HG03439 (cell line): ENCODE results near the gene EXOC8.

Source experiments
- ATAC-seq: cut with Tn5 transposase; IDR thresholded peaks from one replicate; pipeline ENCODE4 v1.9.1; 2021; ENCODE audit warnings: mild to moderate bottlenecking, moderate library complexity; ENCODE audit not compliant: unreplicated experiment

EXOC8 gene, protein sequence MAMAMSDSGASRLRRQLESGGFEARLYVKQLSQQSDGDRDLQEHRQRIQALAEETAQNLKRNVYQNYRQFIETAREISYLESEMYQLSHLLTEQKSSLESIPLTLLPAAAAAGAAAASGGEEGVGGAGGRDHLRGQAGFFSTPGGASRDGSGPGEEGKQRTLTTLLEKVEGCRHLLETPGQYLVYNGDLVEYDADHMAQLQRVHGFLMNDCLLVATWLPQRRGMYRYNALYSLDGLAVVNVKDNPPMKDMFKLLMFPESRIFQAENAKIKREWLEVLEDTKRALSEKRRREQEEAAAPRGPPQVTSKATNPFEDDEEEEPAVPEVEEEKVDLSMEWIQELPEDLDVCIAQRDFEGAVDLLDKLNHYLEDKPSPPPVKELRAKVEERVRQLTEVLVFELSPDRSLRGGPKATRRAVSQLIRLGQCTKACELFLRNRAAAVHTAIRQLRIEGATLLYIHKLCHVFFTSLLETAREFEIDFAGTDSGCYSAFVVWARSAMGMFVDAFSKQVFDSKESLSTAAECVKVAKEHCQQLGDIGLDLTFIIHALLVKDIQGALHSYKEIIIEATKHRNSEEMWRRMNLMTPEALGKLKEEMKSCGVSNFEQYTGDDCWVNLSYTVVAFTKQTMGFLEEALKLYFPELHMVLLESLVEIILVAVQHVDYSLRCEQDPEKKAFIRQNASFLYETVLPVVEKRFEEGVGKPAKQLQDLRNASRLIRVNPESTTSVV

DNA sequence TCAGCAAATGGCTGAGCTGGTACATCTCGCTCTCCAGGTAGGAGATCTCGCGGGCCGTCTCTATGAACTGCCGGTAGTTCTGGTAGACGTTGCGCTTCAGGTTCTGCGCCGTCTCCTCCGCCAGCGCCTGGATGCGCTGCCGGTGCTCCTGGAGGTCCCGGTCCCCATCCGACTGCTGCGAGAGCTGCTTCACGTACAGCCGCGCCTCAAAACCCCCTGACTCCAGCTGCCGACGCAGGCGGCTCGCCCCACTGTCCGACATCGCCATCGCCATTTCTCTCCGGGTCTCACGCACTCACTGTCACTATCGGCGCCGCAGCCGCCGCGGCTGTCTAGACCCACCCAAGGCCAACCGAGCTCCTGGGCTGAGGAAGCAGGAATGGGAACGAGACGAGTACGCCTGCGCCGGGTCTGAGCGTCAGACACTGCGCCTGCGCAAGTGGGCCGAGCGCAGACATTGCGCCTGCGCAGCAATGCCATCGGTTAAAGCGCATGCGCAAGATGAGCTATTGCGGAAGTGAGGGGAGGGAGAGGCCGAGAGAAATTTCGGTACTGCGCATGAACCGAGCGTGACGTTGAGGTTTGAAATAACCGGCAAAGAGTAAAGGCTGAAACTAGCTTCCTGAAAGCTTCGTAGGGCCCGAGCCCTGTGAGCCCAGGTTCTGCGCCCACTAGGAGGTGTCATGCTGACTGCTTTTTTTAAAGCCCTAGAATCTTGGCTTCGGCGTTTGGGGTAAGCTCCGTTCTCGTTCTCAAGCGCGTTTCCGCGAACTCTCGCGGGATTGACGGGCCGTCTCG is at the start of gene EXOC8:
TSS of gene EXOC8 (minus strand) at position 381 of the 798 bp plus-strand sequence. CDS start at position 274, 107 bp downstream.
- ATAC-seq, result peak; percentile 83

DNA sequence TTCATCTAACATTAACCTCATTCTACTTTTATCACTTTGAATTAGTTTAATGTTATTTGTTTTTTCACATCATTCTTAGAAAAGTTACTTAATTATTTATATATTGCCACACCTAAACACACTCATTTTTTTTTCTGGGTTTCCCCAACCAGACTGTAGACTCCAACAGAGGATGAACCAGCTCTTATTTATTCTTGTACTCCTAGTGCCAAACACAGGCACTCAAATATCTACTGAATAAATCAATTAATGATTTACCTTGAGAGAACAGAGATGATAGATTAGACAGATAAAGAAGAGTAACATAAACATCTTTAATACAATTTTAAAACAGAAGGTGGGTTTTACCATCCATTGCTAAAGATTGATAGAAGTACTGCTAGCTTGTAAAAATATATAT is 48.8 kb upstream of the EXOC8 start:
- ATAC-seq, result no peak

DNA sequence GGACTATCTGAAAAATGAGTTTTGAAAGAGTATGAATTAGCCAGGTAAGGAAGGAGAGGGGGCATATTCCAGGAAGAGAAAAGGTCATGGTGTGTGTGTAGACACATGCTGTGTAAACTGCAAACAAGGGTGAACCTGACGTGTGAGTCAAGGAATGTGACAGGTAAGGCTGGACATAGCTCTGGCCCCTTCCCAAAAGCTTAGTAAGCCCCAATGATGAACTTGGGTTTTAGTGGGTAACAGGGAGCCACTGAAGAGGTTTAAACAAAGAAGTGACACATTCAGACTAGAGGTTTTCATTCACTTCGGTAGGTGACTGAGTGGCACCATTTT is 47.7 kb upstream of the EXOC8 start:
- no peak for ATAC-seq

DNA sequence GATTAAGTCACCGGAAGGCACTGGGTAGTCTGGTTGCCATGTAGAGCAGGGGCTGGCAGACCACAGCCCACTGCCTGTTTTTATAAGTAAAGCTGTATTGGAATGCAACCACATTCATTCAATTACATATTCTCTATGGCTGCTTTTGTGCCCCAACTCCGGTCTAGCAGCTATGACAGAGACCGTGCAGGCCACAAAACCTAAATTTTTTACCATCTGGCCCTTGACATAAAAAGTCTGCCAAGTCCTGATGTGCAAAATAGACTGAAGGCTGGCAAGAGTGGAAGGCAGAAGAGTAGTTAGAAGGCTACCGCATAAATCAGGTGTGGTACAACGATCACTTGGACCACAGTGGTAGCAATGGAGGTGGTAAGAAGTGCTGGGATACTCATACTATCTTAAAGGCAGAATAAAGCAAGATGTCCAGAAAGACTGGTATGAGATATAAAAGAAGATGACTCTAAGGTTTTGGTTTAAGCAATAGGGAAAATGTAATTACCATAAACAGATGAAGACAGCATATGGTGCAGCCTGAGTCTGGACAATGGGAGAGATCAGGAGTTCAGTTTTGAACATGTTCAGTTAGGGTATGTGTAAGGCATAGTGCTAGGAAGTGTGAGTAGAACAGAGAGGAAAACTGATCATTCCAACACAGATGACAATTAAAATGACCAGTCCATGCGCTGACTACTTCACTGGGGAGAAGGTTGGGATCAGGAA is 47.2 kb upstream of the EXOC8 start:
- ATAC-seq, result no peak

DNA sequence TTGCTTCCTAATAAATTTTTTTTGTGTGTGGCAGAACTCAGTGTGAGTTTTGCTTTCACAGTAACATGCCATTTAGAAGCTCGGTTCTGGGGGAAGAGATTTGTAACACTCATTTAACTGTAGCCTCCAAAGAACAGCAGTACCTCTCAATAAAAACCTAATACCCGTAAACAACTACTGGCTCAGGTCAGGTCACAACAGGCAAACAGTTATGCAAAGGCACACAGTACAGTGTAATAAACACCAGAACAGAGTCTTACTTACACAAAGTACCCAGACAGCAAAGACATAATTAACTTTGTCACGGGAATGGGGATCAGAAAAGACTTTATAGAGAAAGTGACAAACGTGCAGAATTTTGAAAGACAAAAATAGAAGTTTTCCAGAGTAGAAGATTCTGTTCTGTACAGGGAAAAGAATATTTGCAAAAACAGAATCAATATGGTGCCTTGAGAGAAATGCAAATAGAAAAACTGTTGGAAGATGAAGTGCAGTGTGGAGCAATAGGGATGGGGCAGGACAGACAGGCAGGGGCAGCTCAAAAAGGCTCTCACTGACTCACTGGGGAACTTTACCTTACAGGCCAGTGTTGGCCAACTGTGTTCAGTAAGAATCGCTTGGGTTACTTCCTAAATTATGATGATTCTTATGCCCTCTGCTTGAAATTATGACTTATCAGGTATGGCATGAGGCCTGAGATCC is 45.7 kb upstream of the EXOC8 start:
- no peak for ATAC-seq

DNA sequence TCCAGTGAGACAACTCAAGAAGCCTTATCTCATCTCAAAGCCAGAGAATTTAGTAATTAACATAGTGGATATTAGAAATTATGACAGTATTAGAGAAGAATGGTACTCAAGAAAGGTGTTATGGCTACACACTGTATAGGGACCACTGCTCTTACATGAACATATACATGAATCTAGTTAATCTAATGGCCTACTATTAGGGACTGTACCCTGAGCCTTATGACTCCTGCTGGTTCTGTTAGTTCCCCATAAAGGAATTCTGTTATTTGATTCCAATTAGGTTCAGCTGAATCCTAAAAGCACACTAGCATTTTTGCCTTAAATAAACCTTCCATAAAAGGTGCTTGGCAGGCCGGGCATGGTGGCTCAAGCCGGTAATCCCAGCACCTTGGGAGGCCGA is 44.8 kb upstream of the EXOC8 start:
- ATAC-seq, result no peak

DNA sequence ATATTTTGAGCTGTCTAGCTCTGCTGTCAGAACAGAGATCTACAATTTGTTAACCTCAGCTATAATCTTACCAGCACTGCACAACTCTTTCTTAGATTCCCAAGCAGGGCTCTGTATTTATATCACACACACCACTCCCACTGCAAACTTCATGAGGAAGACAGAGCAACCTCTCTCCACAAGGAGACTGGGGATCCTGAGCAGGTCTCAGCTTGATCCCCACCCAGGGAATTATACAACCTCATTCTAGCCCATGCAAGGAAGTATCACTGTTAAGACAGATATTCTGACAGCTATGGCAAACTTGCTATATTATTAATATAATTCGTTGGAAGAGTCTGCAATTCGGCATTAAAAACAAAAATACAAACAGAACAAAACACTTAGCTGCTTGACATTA is 44.1 kb upstream of the EXOC8 start:
- ATAC-seq, result no peak

DNA sequence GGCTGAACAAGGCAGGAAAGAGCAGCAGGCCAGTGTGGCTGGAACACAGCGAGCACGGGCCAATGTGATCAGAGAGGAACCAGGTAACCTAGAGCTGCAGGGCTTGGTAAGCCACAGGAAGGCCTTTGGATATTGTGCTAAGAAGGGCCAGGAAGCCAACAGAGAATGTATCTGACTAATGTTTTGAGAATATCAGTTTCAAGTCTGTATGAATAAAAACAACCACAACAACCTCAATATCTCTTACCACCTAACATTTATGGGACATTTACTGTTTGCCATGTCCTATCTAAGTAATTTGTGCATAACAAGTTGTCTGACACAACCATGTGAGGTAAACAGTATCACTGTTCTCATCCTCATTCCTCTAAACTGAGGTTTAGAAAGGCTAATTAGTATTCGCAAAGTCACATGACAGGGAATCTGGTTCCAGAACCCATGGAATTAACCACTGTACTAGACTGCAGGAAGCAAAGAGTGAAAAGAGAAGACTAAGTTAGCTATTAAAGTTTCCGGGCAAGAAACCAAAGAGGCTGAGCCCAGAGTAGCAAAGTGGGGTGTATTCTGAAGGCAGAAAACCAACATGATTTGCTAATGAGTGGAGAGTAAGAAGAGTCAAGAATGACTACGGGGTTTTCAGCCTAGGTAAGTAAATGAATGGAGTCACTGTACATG is 39.4 kb upstream of the EXOC8 start:
- no peak for ATAC-seq

DNA sequence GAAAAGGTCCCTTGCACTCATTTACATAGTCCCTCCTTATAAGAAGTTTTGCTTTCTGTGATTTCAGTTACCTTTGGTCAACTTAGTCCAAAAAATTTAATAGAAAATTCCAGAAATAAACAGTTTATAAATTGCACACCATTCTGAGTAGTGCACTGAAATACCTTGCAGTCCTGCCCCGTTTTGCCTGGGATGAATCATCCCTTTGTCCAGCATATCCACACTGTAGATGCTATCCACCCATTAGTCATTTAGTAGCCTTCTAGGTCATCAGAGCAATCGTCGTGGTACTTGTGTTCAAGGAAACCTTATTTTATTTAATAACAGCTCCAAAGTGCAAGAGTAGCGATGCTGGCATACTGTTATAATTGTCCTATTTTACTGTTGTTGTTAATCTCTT is 38.4 kb upstream of the EXOC8 start:
- no peak for ATAC-seq

DNA sequence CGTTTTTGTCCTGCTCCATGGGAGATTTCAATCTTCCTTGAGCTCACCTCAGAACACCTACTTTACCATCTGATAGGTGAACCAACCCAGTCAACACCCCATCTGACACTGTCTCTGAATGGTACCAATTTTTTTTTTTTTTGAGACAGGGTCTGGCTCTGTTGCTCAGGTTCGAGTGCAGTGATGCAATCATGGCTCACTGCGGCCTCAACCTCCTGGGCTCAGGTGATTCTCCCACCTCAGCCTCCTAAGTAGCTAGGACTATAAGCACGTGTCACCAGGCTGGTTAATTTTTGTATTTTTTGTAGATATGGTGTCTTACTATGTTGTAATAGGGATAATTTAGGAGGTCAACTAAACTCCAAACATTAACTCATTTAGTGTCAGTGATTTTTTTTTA is 36.7 kb upstream of the EXOC8 start:
- ATAC-seq, result no peak

DNA sequence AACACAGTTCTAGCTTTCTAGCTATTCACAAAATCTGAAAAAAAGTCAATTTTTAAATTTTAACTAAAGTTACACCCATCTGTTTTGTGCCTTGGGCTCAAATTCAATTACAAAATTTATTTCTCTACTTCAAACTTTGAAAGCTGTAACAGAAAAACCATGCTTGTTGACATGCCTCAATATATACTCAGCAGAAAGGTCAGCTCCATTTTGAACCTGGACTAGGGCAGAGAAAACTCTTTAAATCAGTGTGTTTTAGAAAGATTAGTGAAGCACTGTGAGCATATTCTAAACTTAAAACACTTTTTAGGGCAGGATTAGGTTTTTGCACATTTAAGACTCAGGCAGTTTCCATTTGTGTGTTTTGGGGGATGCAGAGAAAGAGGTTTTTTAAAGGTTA is 34.8 kb upstream of the EXOC8 start:
- ATAC-seq, result no peak

DNA sequence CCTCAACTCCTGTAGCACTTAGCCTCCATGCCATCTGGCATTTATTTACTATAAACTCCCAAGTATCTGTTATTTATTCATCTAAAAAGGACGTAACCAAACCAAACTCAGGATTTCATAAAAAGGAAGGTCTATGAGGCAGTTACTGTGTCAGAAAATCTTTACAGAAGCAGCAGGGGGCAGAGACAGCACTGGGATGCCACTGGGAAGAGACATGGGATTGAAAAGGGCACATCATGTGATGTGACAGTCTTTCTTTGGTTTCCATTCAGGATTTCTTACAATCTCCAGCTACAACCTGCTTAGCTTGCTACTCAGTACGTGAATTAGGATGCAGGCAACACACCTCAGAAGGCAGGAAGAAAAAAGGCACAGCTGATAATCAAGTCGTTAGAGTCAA is 31.6 kb upstream of the EXOC8 start:
- no peak for ATAC-seq

DNA sequence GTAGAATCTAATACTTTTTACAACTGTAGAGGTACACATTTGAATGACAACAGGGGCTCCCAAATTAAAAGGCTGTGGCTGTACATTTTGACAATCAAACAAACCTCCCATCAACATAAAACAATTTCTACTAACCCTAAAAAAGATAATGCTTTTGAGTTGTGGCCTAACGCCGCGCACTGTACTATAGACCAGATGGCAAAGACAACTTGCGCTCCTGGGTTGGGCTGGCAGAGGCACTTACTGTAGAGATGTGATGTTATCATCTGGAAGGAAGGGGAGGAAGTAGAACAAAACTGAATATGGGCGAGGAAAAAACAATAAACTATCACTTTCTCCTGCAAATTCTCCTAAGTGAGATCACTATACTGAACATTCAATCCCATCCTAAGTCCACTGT is 26.5 kb upstream of the EXOC8 start:
- ATAC-seq, result no peak

DNA sequence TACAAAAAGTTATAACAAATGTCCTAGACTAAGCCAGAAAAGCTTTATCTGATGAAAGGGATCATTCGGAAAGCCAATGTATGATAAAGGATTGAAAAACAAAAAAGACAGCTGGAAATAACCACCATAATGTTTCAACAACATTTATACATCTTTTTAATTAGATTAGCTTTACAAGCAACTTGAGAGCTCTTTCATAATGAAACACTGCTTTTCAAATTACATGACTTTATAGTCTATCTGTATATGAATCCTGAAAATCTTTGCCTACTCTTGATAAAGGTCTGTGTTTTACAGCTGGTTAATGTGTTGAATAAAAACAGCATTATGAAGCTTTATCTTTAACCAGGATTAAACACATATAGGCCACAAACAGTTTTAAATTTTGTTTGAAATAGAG is 26.0 kb upstream of the EXOC8 start:
- ATAC-seq, result no peak

DNA sequence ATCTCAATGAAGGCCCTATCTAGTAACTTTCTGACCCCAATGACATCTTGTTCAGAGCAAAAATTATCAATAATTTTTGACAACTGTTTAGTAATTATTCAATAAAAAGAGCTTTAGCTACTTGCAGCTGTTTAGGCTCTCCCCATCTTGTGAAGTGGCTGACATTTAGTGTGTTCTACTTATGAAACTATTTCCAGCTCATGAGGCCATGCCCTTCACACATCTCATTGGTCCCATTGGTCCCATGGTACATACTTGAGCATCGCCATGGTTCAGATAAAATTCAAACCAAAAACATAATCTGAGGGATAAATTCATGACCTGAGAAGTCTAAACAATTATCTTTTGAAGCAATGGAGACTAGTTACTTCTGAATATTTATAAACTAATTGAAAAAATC is 24.7 kb upstream of the EXOC8 start:
- no peak for ATAC-seq

DNA sequence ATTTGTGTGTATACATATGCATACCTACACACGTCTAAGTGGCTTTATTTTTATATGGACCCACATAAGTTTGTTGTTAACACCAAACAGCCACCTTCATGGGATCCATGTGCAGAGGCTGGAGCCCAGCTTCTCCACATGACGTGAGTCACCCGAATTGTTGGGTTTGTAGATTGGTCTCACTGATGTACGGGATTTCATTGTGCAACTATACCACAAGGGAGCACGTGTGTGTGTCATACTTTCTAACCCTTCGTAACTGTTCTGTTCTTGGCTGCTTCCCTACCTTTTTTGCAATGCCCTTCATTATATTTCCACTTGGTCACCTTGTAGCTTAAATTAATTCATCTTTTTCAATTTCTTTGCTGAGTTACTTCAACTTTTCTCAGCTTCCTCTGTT is 21.5 kb upstream of the EXOC8 start:
- ATAC-seq, result no peak

DNA sequence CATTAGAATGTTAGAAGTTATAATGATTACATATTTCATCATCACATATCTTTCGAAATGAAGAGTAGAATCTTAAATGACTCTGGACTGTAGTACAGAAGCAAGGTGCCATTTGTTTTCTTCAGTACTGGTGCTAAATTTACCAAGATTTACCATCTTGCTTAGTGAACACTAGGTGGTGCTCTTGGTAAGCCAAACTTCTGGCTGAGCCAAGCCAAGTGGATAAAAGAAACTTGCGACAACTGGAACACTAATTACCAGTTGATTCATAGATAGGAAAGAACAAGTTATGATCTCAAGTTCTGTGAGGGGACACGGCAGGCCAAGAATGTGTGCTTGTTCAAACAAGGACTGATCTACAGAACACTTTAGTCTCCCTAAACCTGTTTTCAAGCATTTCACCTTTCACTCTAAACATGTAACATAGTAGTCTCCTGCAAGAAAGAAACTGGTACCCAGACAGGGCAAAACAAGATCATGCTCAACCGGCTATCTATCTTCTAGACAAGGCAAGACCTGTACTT is 20.2 kb upstream of the EXOC8 start:
- ATAC-seq, result no peak

DNA sequence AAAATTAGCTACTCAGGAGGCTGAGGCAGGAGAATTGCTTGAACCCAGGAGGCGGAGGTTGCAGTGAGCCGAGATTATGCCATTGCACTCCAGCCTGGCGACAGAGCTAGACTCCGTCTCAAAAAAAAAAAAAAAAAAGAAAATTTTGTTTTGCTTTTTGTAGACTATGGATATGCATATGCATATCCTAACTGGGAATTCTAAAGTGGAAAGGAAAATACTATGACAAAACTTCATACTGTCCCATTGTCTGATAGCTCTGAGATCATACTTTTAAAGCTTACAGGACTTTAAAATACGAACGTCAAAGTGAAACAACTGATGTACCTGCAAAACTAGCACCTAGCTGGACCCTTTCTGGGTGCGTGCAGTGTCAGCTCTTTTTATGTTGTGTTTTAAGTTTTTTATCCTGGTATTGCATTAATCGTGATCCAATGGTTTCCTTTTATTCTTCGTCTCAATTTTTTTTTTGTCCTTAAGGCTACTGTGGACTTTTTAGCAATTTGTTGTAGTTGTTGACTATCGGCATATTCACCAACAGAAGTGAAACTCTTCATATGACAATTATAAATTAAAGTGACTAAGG is 19.6 kb upstream of the EXOC8 start:
- ATAC-seq, result no peak

DNA sequence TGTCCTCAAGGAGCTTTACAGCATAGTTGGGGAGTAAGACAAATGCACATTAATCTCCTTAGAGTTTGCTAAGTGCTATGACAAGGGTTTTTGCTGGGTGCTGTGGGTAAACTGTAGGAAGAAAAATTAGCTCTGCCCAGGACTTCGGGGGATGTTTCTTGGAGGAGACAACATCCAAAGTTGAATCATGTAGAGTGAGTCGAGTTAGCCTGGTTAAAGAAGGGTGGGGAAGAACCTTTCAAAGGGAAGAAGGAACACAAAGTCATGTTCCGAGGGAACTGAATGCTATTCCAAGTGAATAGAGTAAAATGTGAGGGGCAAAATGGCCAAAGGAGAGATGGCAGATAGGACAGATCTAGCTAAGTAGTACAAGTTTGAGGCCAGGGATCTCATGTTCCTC is 17.5 kb upstream of the EXOC8 start:
- ATAC-seq, result no peak
